NT2/D1 (cell line): Measurements from ENCODE around the gene NLRC5.
"Not testable (repeated sequence)": the region's sequence is repeated elsewhere in the genome, so short reads cannot be mapped to it uniquely, and the experiment has no call there.

Experiments used
- DNase-seq: peaks from one replicate; pipeline ENCODE4 v3.0.0-alpha.2; 2011; ENCODE audit warnings: low read depth, low spot score
- H3K27me3 ChIP-seq: 2 replicates; pipeline ENCODE4 v1.6.0; 2011; ENCODE audit warnings: mild to moderate bottlenecking; ENCODE audit not compliant: insufficient read length, insufficient read depth
- H3K36me3 ChIP-seq: 2 replicates; pipeline ENCODE4 v1.6.1; 2011; ENCODE audit warnings: mild to moderate bottlenecking, low read length, mixed read lengths; ENCODE audit not compliant: insufficient read depth, insufficient read length
- H3K4me1 ChIP-seq: 2 replicates; pipeline ENCODE4 v1.5.1; 2011; ENCODE audit not compliant: insufficient read depth, insufficient read length
- H3K4me3 ChIP-seq: 2 replicates; pipeline ENCODE4 v1.5.1; 2011; ENCODE audit warnings: low read depth; ENCODE audit not compliant: insufficient read length
- H3K9ac ChIP-seq: 2 replicates; pipeline ENCODE4 v1.6.0; 2011; ENCODE audit warnings: low read depth; ENCODE audit not compliant: insufficient read length
- H3K9me3 ChIP-seq: 2 replicates; pipeline ENCODE4 v1.5.1; 2011; ENCODE audit warnings: mild to moderate bottlenecking, low read length; ENCODE audit not compliant: insufficient read depth
- SUZ12 ChIP-seq: IDR thresholded peaks from 2 replicates; pipeline ENCODE4 v1.6.1; 2011; ENCODE audit not compliant: insufficient read length, insufficient read depth; ENCODE audit errors: extremely low read depth
- YY1 ChIP-seq: IDR thresholded peaks from 2 replicates; pipeline ENCODE4 v1.6.1; 2011; ENCODE audit not compliant: insufficient read length, insufficient read depth
- ZNF274 ChIP-seq: IDR thresholded peaks from 2 replicates; pipeline ENCODE4 v1.6.1; 2011; ENCODE audit warnings: mild to moderate bottlenecking, low read depth, low read length

The NLRC5 gene

DNA sequence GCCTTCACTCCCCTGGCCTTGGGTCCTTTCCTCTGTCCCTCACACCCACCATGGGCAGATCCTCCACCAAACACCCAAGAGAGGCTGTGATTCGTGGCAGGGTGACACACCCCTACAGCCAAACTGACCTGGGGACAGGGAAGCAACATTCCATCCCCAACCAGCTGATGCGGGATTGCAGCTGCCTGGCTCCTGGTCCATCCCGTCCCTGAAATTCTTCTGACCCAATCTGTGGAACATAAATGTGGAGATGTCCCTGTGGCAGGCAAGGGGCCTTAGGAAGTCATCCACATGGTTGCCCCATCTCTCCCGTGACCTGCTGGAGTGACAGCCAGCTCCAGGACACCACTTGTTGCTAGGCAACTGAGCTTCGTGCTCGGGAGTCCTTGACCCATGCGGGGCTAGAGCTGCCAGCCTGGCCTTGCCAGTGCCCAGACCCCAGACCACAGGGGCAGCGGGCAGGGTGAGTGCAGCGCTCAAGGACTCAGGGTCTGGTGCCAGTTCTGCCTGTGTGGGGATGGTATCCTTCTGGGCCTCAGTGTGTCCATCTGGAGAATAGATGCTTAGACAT is 69.0 kb downstream of the NLRC5 start:
- DNase-seq: no peak
- no peak overlapping the region for H3K9ac ChIP-seq
- no peaks in the 10 kb centered on the region for H3K27me3 ChIP-seq
- no peak for TF ChIP-seq YY1
- no peaks in the 10 kb centered on the region for H3K9me3 ChIP-seq
- H3K4me1 ChIP-seq: peaks cover 20% of the 10 kb centered on the region
- no peak overlapping the region for H3K4me3 ChIP-seq
- H3K36me3 ChIP-seq: no peaks in the 10 kb centered on the region

- Histone ChIP-seq H3K27me3 (no peaks in the 10 kb centered on the region), H3K4me1 (peaks cover 15% of the 10 kb centered on the region), H3K4me3 (no peak overlapping the region), H3K36me3 (no peaks in the 10 kb centered on the region), H3K9ac (no peak overlapping the region), H3K9me3 (no peaks in the 10 kb centered on the region)
- no peak for TF ChIP-seq ZNF274
- no peak for TF ChIP-seq SUZ12
- no peak for TF ChIP-seq YY1
- DNase-seq: no peak
Measured at GRCh38 chr16:57060323-57061083, 71.1 kb downstream of the NLRC5 start.

GRCh38 chr16:57061084-57061905 is 71.9 kb downstream of the NLRC5 start:
- no peaks in the 10 kb centered on the region for H3K36me3 ChIP-seq
- H3K4me3 ChIP-seq: no peak overlapping the region
- no peak for TF ChIP-seq YY1
- no peak for TF ChIP-seq ZNF274
- TF ChIP-seq SUZ12: no peak
- DNase-seq: no peak
- peak overlapping the region; percentile 52 for H3K9ac ChIP-seq
- H3K9me3 ChIP-seq: no peaks in the 10 kb centered on the region
- peaks cover 12% of the 10 kb centered on the region for H3K4me1 ChIP-seq
- no peaks in the 10 kb centered on the region for H3K27me3 ChIP-seq

DNA sequence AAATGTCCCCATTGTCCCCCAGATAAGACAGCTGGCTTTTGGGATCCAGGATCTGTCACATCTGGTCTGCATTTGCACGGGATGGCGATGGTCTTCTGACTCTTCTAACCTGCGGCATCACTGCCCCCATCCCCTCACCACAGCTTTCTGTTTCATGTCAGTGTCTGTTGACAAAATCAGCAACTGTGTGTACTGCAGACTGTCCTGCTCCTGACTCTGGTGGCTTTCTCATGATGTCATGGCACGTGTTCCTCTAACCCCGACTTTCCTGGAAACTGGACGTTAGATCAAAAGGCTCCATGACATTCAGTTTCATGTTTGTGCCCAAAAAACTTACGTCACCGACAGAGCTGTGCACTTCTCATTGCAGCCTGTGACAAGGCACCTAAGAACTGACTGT is 73.0 kb downstream of the NLRC5 start:
- no peak for DNase-seq
- H3K27me3 ChIP-seq: no peaks in the 10 kb centered on the region
- H3K36me3 ChIP-seq: no peaks in the 10 kb centered on the region
- no peak overlapping the region for H3K4me3 ChIP-seq
- TF ChIP-seq ZNF274 (no peak), SUZ12 (no peak), YY1 (no peak)
- no peak overlapping the region for H3K9ac ChIP-seq
- no peaks in the 10 kb centered on the region for H3K9me3 ChIP-seq
- H3K4me1 ChIP-seq: peaks cover 12% of the 10 kb centered on the region

DNA sequence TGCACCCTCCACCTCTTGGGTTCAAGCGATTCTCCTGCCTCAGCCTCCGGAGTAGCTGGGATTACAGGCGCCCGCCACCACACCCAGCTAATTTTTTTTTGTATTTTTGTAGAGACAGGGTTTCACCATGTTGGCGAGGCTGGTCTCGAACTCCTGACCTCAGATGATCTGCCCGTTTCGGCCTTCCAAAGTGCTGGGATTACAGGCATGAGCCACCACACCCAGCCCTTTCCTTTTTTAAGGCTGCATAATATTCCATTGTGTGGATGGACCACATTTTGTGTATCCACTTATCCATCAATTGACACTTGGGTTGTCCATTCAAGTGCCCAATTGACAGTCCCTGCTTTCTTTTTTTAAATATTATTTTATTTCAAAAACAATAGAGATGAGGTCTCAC is 73.8 kb downstream of the NLRC5 start:
- H3K36me3 ChIP-seq, H3K27me3 ChIP-seq, H3K4me3 ChIP-seq, DNase-seq, H3K9ac ChIP-seq, H3K9me3 ChIP-seq: not testable (repeated sequence)
- H3K4me1 ChIP-seq: peaks cover 12% of the 10 kb centered on the region

DNA sequence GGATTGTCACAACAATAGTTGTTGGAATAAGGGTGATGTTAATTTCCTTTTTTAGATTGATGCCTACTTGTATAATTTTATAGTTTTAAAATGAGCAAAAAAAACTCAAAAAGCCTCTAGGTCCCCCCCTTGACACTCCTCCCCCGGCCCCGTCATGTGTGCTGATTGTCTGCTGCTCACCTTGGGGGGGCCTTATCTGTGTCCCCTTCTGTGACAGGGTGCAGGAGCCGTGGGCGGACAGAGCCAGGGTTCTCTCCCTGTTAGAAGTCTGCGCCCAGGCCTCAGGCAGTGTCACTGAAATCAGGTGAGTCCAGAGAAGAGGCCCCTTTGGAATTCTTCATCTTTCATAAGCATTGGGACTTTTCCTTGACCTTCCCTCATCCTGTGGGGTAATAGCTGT is 75.6 kb downstream of the NLRC5 start:
- Histone ChIP-seq H3K9me3 (no peaks in the 10 kb centered on the region), H3K4me3 (no peak overlapping the region), H3K9ac (no peak overlapping the region), H3K27me3 (no peaks in the 10 kb centered on the region), H3K4me1 (peaks cover 15% of the 10 kb centered on the region), H3K36me3 (no peaks in the 10 kb centered on the region)
- TF ChIP-seq ZNF274 (no peak), YY1 (no peak), SUZ12 (no peak)
- DNase-seq: no peak

DNA sequence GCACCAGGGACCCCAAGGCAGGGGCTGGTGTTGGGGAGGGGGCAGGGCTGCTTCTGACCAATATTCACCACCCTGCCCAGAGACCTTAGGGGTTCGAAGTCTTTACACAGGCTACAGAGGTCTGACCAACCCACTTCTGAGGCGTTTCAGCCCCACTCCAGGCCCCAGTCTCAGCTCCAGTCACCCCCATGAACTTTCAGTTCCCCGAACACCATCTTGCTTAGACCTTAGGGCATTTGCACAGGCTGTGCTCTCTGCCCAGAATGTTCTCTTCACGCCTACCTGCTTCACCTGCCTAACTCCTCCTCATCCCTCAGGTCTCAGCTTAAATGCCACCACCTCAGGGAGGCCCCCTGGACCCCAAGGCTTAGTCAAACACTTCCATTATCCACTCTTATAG is 77.3 kb downstream of the NLRC5 start:
- Histone ChIP-seq H3K9ac (peak overlapping the region; percentile 5), H3K27me3 (no peaks in the 10 kb centered on the region), H3K4me1 (peaks cover 5% of the 10 kb centered on the region), H3K4me3 (no peak overlapping the region), H3K36me3 (no peaks in the 10 kb centered on the region), H3K9me3 (no peaks in the 10 kb centered on the region)
- no peak for DNase-seq
- TF ChIP-seq SUZ12 (no peak), YY1 (no peak), ZNF274 (no peak)
